GM23338 (cell line): ENCODE data around the gene TSPEAR.
"Not testable (repeated sequence)": the region's sequence is repeated elsewhere in the genome, so short reads cannot be mapped to it uniquely, and the experiment has no call there.

ENCODE experiments used
- CREB1 ChIP-seq: fragments of 250-450 bp; sonication (Bioruptor Pico); IDR thresholded peaks from 2 replicates; pipeline ENCODE4 v1.5.0; 2020; ENCODE audit warnings: low read depth, mild to moderate bottlenecking, moderate library complexity
- EZH2phosphoT487 ChIP-seq: fragments of 200-600 bp; sonication (generic); IDR thresholded peaks from one replicate; pipeline ENCODE4 v1.8.1; 2018; ENCODE audit warnings: antibody characterized with exemption; ENCODE audit not compliant: unreplicated experiment
- POLR2AphosphoS5 ChIP-seq: IDR thresholded peaks from 2 replicates; pipeline ENCODE4 v1.6.1; 2016; ENCODE audit warnings: antibody characterized with exemption, low read depth
- TF ChIP-seq, protein P1 (sequence below): IDR thresholded peaks from one replicate; pipeline ENCODE4 v1.6.1; 2018; ENCODE audit warnings: antibody characterized with exemption; ENCODE audit not compliant: unreplicated experiment
- TF ChIP-seq, protein P2 (sequence below), 2 experiments: fragments of 200-600 bp in 1 of 2; sonication (generic) in 1 of 2; conservative IDR thresholded peaks; 2 replicates each; pipeline versions ENCODE4 v1.5.1 to v1.6.1; 2016 to 2017; ENCODE audit warnings: antibody characterized with exemption in 2 of 2, low read depth in 2 of 2, mild to moderate bottlenecking in 2 of 2, moderate library complexity in 1 of 2
- TF ChIP-seq, protein P3 (sequence below): IDR thresholded peaks from 2 replicates; pipeline ENCODE4 v1.6.1; 2016; ENCODE audit warnings: antibody characterized with exemption

DNA sequence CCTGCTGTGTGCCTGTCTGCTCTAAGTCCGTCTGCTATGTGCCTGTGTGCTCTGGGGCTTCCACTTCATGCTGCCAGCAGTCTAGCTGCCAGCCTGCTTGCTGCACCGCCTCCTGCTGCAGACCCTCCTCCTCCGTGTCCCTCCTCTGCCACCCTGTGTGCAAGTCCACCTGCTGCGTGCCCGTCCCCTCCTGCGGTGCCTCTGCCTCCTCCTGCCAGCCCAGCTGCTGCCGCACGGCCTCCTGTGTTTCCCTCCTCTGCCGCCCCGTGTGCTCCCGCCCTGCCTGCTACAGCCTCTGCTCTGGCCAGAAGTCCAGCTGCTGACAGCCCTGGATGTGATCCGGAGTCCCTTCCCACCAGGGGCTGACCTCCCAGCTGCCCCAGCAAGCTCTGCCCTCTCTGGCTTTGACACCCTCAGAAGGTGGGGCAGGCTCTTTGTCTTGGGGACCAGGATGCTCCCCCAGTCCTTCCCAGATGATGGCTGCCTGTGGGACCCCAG, 73.5 kb downstream of the TSPEAR start:
- TF ChIP-seq, protein P1, sequence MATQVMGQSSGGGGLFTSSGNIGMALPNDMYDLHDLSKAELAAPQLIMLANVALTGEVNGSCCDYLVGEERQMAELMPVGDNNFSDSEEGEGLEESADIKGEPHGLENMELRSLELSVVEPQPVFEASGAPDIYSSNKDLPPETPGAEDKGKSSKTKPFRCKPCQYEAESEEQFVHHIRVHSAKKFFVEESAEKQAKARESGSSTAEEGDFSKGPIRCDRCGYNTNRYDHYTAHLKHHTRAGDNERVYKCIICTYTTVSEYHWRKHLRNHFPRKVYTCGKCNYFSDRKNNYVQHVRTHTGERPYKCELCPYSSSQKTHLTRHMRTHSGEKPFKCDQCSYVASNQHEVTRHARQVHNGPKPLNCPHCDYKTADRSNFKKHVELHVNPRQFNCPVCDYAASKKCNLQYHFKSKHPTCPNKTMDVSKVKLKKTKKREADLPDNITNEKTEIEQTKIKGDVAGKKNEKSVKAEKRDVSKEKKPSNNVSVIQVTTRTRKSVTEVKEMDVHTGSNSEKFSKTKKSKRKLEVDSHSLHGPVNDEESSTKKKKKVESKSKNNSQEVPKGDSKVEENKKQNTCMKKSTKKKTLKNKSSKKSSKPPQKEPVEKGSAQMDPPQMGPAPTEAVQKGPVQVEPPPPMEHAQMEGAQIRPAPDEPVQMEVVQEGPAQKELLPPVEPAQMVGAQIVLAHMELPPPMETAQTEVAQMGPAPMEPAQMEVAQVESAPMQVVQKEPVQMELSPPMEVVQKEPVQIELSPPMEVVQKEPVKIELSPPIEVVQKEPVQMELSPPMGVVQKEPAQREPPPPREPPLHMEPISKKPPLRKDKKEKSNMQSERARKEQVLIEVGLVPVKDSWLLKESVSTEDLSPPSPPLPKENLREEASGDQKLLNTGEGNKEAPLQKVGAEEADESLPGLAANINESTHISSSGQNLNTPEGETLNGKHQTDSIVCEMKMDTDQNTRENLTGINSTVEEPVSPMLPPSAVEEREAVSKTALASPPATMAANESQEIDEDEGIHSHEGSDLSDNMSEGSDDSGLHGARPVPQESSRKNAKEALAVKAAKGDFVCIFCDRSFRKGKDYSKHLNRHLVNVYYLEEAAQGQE = not testable (repeated sequence)
- TF ChIP-seq, protein P2, sequence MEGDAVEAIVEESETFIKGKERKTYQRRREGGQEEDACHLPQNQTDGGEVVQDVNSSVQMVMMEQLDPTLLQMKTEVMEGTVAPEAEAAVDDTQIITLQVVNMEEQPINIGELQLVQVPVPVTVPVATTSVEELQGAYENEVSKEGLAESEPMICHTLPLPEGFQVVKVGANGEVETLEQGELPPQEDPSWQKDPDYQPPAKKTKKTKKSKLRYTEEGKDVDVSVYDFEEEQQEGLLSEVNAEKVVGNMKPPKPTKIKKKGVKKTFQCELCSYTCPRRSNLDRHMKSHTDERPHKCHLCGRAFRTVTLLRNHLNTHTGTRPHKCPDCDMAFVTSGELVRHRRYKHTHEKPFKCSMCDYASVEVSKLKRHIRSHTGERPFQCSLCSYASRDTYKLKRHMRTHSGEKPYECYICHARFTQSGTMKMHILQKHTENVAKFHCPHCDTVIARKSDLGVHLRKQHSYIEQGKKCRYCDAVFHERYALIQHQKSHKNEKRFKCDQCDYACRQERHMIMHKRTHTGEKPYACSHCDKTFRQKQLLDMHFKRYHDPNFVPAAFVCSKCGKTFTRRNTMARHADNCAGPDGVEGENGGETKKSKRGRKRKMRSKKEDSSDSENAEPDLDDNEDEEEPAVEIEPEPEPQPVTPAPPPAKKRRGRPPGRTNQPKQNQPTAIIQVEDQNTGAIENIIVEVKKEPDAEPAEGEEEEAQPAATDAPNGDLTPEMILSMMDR (conservative IDR thresholded peaks at IDR 0.05; ENCODE audit: low read depth in 2 of 2) = not testable (repeated sequence)
- not testable (repeated sequence) for TF ChIP-seq EZH2phosphoT487; CREB1 (CRISPR knock-in tag); POLR2AphosphoS5
- TF ChIP-seq, protein P3, sequence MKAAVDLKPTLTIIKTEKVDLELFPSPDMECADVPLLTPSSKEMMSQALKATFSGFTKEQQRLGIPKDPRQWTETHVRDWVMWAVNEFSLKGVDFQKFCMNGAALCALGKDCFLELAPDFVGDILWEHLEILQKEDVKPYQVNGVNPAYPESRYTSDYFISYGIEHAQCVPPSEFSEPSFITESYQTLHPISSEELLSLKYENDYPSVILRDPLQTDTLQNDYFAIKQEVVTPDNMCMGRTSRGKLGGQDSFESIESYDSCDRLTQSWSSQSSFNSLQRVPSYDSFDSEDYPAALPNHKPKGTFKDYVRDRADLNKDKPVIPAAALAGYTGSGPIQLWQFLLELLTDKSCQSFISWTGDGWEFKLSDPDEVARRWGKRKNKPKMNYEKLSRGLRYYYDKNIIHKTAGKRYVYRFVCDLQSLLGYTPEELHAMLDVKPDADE = not testable (repeated sequence)
